ENCODE results near the gene C6orf89.

C6orf89 gene

GRCh38 chr6:36893976-36894932, 8.5 kb downstream of the C6orf89 start:
- Histone ChIP-seq H3K4me1 (ENCODE audit: low read length) (no peaks in the 10 kb centered on the region), H3K9ac (ENCODE audit: low read length) (no peak overlapping the region), H3K36me3 (replicated peaks; ENCODE audit: insufficient read depth, low read length) (no peaks in the 10 kb centered on the region), H3K27ac (ENCODE audit: low read length) (no peak overlapping the region), H3K9me2 (replicated peaks; ENCODE audit: insufficient read depth, low read length) (no peaks in the 10 kb centered on the region), H3F3A (ENCODE audit: insufficient read depth, low read length) (no peaks in the 10 kb centered on the region), H3K4me3 (ENCODE audit: low read length) (no peak overlapping the region), H3K4me2 (ENCODE audit: low read depth, low read length) (no peak overlapping the region), H3K27me3 (replicated peaks; ENCODE audit: insufficient read depth, low read length) (no peaks in the 10 kb centered on the region), H3K9me3 (replicated peaks; ENCODE audit: insufficient read depth, low read length) (no peaks in the 10 kb centered on the region), H3K79me2 (ENCODE audit: low read length) (0 out of 2 replicates have a peak, but pooled peaks cover 3% of the 10 kb centered on the region), H2AFZ (ENCODE audit: low read length) (no peak overlapping the region), H4K20me1 (ENCODE audit: insufficient read depth, low read length) (no peaks in the 10 kb centered on the region)
- no peak for DNase-seq
- no peak for TF ChIP-seq CTCF (IDR thresholded peaks at IDR 0.05; ENCODE audit: low read length)
- no peak for TF ChIP-seq EZH2phosphoT487 (IDR thresholded peaks at IDR 0.05; ENCODE audit: low read length)
- TF ChIP-seq EZH2 (optimal IDR thresholded peaks at IDR 0.05; ENCODE audit: low read depth, low read length) = no peak

- H3K27me3 ChIP-seq (replicated peaks; ENCODE audit: insufficient read depth, low read length) = no peaks in the 10 kb centered on the region
- TF ChIP-seq EZH2 (optimal IDR thresholded peaks at IDR 0.05; ENCODE audit: low read depth, low read length) (no peak), EZH2phosphoT487 (IDR thresholded peaks at IDR 0.05; ENCODE audit: low read length) (no peak), CTCF (IDR thresholded peaks at IDR 0.05; ENCODE audit: low read length) (no peak)
Observed at GRCh38 chr6:36897609-36898008, 11.9 kb downstream of the C6orf89 start.

GRCh38 chr6:36904114-36904513, 18.4 kb downstream of the C6orf89 start:
- no peaks in the 10 kb centered on the region for H4K20me1 ChIP-seq (ENCODE audit: insufficient read depth, low read length)
- no peaks in the 10 kb centered on the region for H3K9me3 ChIP-seq (replicated peaks; ENCODE audit: insufficient read depth, low read length)
- no peak overlapping the region for H3K4me2 ChIP-seq (ENCODE audit: low read depth, low read length)
- no peak overlapping the region for H3K4me3 ChIP-seq (ENCODE audit: low read length)
- H3K9me2 ChIP-seq (replicated peaks; ENCODE audit: insufficient read depth, low read length) = no peaks in the 10 kb centered on the region
- H3K27me3 ChIP-seq (replicated peaks; ENCODE audit: insufficient read depth, low read length) = no peaks in the 10 kb centered on the region
- no peak overlapping the region for H3K9ac ChIP-seq (ENCODE audit: low read length)
- no peak overlapping the region for H3K27ac ChIP-seq (ENCODE audit: low read length)
- no peaks in the 10 kb centered on the region for H3K4me1 ChIP-seq (ENCODE audit: low read length)
- H2AFZ ChIP-seq (ENCODE audit: low read length) = no peak overlapping the region
- no peaks in the 10 kb centered on the region for H3K36me3 ChIP-seq (replicated peaks; ENCODE audit: insufficient read depth, low read length)
- TF ChIP-seq EZH2 (optimal IDR thresholded peaks at IDR 0.05; ENCODE audit: low read depth, low read length) = no peak
- no peak for TF ChIP-seq EZH2phosphoT487 (IDR thresholded peaks at IDR 0.05; ENCODE audit: low read length)
- no peaks in the 10 kb centered on the region for H3F3A ChIP-seq (ENCODE audit: insufficient read depth, low read length)
- no peak for DNase-seq
- H3K79me2 ChIP-seq (ENCODE audit: low read length) = no peaks in the 10 kb centered on the region

More at GRCh38 chr6:36897609-36898008, 11.9 kb downstream of the C6orf89 start:
- Histone ChIP-seq H3K9ac (ENCODE audit: low read length) (no peak overlapping the region), H3K9me3 (replicated peaks; ENCODE audit: insufficient read depth, low read length) (no peaks in the 10 kb centered on the region), H3K79me2 (ENCODE audit: low read length) (0 out of 2 replicates have a peak, but pooled peaks cover under 1% of the 10 kb centered on the region), H2AFZ (ENCODE audit: low read length) (no peak overlapping the region), H4K20me1 (ENCODE audit: insufficient read depth, low read length) (no peaks in the 10 kb centered on the region), H3K9me2 (replicated peaks; ENCODE audit: insufficient read depth, low read length) (no peaks in the 10 kb centered on the region), H3K36me3 (replicated peaks; ENCODE audit: insufficient read depth, low read length) (no peaks in the 10 kb centered on the region), H3K4me1 (ENCODE audit: low read length) (no peaks in the 10 kb centered on the region), H3F3A (ENCODE audit: insufficient read depth, low read length) (no peaks in the 10 kb centered on the region), H3K27ac (ENCODE audit: low read length) (no peak overlapping the region), H3K4me2 (ENCODE audit: low read depth, low read length) (no peak overlapping the region), H3K4me3 (ENCODE audit: low read length) (no peak overlapping the region)
- DNase-seq = no peak
